ENCODE results near the gene KCNQ1. TPM values are rescaled to one million over a fixed set of nuclear protein-coding genes. Genes with fewer than 3 reads are reported as not detected.

The KCNQ1 gene
- total and polyA plus RNA-seq, 2 of the 13 experiments (the other 11 are each of a cell fraction or from before 2014, with no cell fraction given), result 0.02 to 0.08 TPM

- TF ChIP-seq, protein P1, sequence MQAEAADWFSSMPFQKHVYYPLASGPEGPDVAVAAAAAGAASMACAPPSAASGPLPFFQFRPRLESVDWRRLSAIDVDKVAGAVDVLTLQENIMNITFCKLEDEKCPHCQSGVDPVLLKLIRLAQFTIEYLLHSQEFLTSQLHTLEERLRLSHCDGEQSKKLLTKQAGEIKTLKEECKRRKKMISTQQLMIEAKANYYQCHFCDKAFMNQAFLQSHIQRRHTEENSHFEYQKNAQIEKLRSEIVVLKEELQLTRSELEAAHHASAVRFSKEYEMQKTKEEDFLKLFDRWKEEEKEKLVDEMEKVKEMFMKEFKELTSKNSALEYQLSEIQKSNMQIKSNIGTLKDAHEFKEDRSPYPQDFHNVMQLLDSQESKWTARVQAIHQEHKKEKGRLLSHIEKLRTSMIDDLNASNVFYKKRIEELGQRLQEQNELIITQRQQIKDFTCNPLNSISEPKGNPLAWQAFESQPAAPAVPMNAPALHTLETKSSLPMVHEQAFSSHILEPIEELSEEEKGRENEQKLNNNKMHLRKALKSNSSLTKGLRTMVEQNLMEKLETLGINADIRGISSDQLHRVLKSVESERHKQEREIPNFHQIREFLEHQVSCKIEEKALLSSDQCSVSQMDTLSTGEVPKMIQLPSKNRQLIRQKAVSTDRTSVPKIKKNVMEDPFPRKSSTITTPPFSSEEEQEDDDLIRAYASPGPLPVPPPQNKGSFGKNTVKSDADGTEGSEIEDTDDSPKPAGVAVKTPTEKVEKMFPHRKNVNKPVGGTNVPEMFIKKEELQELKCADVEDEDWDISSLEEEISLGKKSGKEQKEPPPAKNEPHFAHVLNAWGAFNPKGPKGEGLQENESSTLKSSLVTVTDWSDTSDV (CRISPR knock-in tag; IDR thresholded peaks at IDR 0.05), result no peak
- TF ChIP-seq ZNF501 (CRISPR knock-in tag; IDR thresholded peaks at IDR 0.05), result no peak
- TF ChIP-seq, protein P2, sequence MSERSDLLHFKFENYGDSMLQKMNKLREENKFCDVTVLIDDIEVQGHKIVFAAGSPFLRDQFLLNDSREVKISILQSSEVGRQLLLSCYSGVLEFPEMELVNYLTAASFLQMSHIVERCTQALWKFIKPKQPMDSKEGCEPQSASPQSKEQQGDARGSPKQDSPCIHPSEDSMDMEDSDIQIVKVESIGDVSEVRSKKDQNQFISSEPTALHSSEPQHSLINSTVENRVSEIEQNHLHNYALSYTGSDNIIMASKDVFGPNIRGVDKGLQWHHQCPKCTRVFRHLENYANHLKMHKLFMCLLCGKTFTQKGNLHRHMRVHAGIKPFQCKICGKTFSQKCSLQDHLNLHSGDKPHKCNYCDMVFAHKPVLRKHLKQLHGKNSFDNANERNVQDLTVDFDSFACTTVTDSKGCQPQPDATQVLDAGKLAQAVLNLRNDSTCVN (CRISPR knock-in tag; IDR thresholded peaks at IDR 0.05; ENCODE audit: borderline replicate concordance), result no peak
- TF ChIP-seq, protein P3, sequence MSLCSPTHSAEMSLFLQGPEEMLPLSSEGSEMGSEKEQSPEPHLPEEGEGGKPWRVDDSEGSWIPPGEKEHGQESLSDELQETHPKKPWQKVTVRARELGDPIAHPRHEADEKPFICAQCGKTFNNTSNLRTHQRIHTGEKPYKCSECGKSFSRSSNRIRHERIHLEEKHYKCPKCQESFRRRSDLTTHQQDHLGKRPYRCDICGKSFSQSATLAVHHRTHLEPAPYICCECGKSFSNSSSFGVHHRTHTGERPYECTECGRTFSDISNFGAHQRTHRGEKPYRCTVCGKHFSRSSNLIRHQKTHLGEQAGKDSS (CRISPR knock-in tag; IDR thresholded peaks at IDR 0.05; ENCODE audit: borderline replicate concordance, low read depth), result no peak
- TF ChIP-seq ZNF367 (CRISPR knock-in tag; IDR thresholded peaks at IDR 0.05; ENCODE audit: borderline replicate concordance), result no peak
- TF ChIP-seq POLR2AphosphoS2 (IDR thresholded peaks at IDR 0.05; ENCODE audit: low read depth, low read length), result no peak
- no peak for TF ChIP-seq FOXA3 (CRISPR knock-in tag; IDR thresholded peaks at IDR 0.05)
- no peak for TF ChIP-seq HIVEP1 (CRISPR knock-in tag; IDR thresholded peaks at IDR 0.05)
- TF ChIP-seq, protein P4, sequence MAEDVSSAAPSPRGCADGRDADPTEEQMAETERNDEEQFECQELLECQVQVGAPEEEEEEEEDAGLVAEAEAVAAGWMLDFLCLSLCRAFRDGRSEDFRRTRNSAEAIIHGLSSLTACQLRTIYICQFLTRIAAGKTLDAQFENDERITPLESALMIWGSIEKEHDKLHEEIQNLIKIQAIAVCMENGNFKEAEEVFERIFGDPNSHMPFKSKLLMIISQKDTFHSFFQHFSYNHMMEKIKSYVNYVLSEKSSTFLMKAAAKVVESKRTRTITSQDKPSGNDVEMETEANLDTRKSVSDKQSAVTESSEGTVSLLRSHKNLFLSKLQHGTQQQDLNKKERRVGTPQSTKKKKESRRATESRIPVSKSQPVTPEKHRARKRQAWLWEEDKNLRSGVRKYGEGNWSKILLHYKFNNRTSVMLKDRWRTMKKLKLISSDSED (CRISPR knock-in tag; IDR thresholded peaks at IDR 0.05), result no peak
- TF ChIP-seq, protein P5, sequence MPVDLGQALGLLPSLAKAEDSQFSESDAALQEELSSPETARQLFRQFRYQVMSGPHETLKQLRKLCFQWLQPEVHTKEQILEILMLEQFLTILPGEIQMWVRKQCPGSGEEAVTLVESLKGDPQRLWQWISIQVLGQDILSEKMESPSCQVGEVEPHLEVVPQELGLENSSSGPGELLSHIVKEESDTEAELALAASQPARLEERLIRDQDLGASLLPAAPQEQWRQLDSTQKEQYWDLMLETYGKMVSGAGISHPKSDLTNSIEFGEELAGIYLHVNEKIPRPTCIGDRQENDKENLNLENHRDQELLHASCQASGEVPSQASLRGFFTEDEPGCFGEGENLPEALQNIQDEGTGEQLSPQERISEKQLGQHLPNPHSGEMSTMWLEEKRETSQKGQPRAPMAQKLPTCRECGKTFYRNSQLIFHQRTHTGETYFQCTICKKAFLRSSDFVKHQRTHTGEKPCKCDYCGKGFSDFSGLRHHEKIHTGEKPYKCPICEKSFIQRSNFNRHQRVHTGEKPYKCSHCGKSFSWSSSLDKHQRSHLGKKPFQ (CRISPR knock-in tag; IDR thresholded peaks at IDR 0.05; ENCODE audit: insufficient replicate concordance), result no peak
- TF ChIP-seq SMC3 (IDR thresholded peaks at IDR 0.05; ENCODE audit: low read length), result no peak
- TF ChIP-seq ZNF503 (CRISPR knock-in tag; IDR thresholded peaks at IDR 0.05), result no peak
- no peak for TF ChIP-seq ZNF839 (CRISPR knock-in tag; IDR thresholded peaks at IDR 0.05; ENCODE audit: borderline replicate concordance)
- TF ChIP-seq, protein P6, sequence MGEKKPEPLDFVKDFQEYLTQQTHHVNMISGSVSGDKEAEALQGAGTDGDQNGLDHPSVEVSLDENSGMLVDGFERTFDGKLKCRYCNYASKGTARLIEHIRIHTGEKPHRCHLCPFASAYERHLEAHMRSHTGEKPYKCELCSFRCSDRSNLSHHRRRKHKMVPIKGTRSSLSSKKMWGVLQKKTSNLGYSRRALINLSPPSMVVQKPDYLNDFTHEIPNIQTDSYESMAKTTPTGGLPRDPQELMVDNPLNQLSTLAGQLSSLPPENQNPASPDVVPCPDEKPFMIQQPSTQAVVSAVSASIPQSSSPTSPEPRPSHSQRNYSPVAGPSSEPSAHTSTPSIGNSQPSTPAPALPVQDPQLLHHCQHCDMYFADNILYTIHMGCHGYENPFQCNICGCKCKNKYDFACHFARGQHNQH (CRISPR knock-in tag; IDR thresholded peaks at IDR 0.05), result no peak; the same call in 1 of the 2 replicates
- TF ChIP-seq ZNF350 (CRISPR knock-in tag; IDR thresholded peaks at IDR 0.05; ENCODE audit: borderline replicate concordance, low read depth), result peak; percentile 34; the same call in 1 of the 2 replicates
- TF ChIP-seq ZNF335 (CRISPR knock-in tag; IDR thresholded peaks at IDR 0.05), result no peak
- TF ChIP-seq, protein P7, sequence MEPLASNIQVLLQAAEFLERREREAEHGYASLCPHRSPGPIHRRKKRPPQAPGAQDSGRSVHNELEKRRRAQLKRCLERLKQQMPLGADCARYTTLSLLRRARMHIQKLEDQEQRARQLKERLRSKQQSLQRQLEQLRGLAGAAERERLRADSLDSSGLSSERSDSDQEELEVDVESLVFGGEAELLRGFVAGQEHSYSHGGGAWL (CRISPR knock-in tag; IDR thresholded peaks at IDR 0.05), result no peak
- no peak for TF ChIP-seq ZNF773 (CRISPR knock-in tag; IDR thresholded peaks at IDR 0.05; ENCODE audit: borderline replicate concordance)
Observed at GRCh38 chr11:2564008-2564530, 119.3 kb downstream of the KCNQ1 start (continued).

All from HepG2 (cell line).